ENCODE results near the gene ZNF611. TPM values are rescaled to one million over a fixed set of nuclear protein-coding genes. Genes with fewer than 3 reads are reported as not detected.
A peak's percentile ranks its signal among the peaks of the same experiment; 100 is the strongest.

Gene ZNF611
- total RNA-seq, 1 donor from 2014 or later: 21.1 TPM

- Histone ChIP-seq H4K20me1 (ENCODE audit: insufficient read depth, low read length) (no peaks in the 10 kb centered on the region), H3K4me1 (ENCODE audit: insufficient read depth, low read length) (no peaks in the 10 kb centered on the region), H3K9me3 (ENCODE audit: insufficient read depth, low read depth, low read length) (no peaks in the 10 kb centered on the region), H3K9ac (ENCODE audit: low read length) (no peak overlapping the region), H3K4me2 (ENCODE audit: low read length) (no peak overlapping the region), H3K4me3 (ENCODE audit: insufficient read depth, low read depth, low read length) (no peak overlapping the region), H3K27ac (ENCODE audit: low read depth, low read length) (no peak overlapping the region), H3K36me3 (ENCODE audit: insufficient read depth, low read length) (no peaks in the 10 kb centered on the region), H2AFZ (ENCODE audit: low read depth, low read length) (no peak overlapping the region), H3K79me2 (ENCODE audit: insufficient read depth, low read length) (no peaks in the 10 kb centered on the region), H3K27me3 (ENCODE audit: insufficient read depth, low read length) (no peaks in the 10 kb centered on the region)
- no peak for FAIRE-seq
- DNase-seq (ENCODE audit: low read depth): no peak
- Mint-ChIP-seq H3K36me3 (ENCODE audit: low read depth, unreplicated experiment) (peaks cover 2% of the 10 kb centered on the region), H3K27me3 (ENCODE audit: low read depth, unreplicated experiment) (no peaks in the 10 kb centered on the region), H3K27ac (ENCODE audit: unreplicated experiment) (no peak overlapping the region), H3K9me3 (ENCODE audit: unreplicated experiment) (peaks cover 9% of the 10 kb centered on the region), H3K4me3 (ENCODE audit: unreplicated experiment) (no peak overlapping the region), H3K4me1 (ENCODE audit: low read depth, unreplicated experiment) (peaks cover 14% of the 10 kb centered on the region)
- TF ChIP-seq CTCF (IDR thresholded peaks at IDR 0.05; ENCODE audit: insufficient read depth, low read depth, low read length) (no peak), EZH2 (IDR thresholded peaks at IDR 0.05; ENCODE audit: insufficient read depth, low read length) (no peak)
Measured at GRCh38 chr19:52743091-52743490, 8.2 kb upstream of the ZNF611 start.

GRCh38 chr19:52742516-52742915 is 7.7 kb upstream of the ZNF611 start:
- H3K27ac Mint-ChIP-seq (ENCODE audit: unreplicated experiment): peak overlapping the region; percentile 0
- H3K27ac ChIP-seq (ENCODE audit: low read depth, low read length): no peak overlapping the region

More at GRCh38 chr19:52742516-52742915, 7.7 kb upstream of the ZNF611 start:
- peaks cover 9% of the 10 kb centered on the region for H3K9me3 Mint-ChIP-seq (ENCODE audit: unreplicated experiment)
- no peak overlapping the region for H3K4me3 Mint-ChIP-seq (ENCODE audit: unreplicated experiment)
- H3K36me3 Mint-ChIP-seq (ENCODE audit: low read depth, unreplicated experiment): peaks cover 2% of the 10 kb centered on the region
- Histone ChIP-seq H3K9me3 (ENCODE audit: insufficient read depth, low read depth, low read length) (no peaks in the 10 kb centered on the region), H4K20me1 (ENCODE audit: insufficient read depth, low read length) (no peaks in the 10 kb centered on the region), H3K79me2 (ENCODE audit: insufficient read depth, low read length) (no peaks in the 10 kb centered on the region), H3K4me1 (ENCODE audit: insufficient read depth, low read length) (no peaks in the 10 kb centered on the region), H2AFZ (ENCODE audit: low read depth, low read length) (no peak overlapping the region), H3K4me2 (ENCODE audit: low read length) (no peak overlapping the region), H3K27me3 (ENCODE audit: insufficient read depth, low read length) (no peaks in the 10 kb centered on the region), H3K9ac (ENCODE audit: low read length) (no peak overlapping the region), H3K4me3 (ENCODE audit: insufficient read depth, low read depth, low read length) (no peak overlapping the region), H3K36me3 (ENCODE audit: insufficient read depth, low read length) (no peaks in the 10 kb centered on the region)
- no peaks in the 10 kb centered on the region for H3K27me3 Mint-ChIP-seq (ENCODE audit: low read depth, unreplicated experiment)
- FAIRE-seq (no peak), DNase-seq (ENCODE audit: low read depth) (no peak)
- peaks cover 14% of the 10 kb centered on the region for H3K4me1 Mint-ChIP-seq (ENCODE audit: low read depth, unreplicated experiment)
- TF ChIP-seq EZH2 (IDR thresholded peaks at IDR 0.05; ENCODE audit: insufficient read depth, low read length) (no peak), CTCF (IDR thresholded peaks at IDR 0.05; ENCODE audit: insufficient read depth, low read depth, low read length) (no peak)
